ENCODE measurements around the gene PRKCA.

DNA sequence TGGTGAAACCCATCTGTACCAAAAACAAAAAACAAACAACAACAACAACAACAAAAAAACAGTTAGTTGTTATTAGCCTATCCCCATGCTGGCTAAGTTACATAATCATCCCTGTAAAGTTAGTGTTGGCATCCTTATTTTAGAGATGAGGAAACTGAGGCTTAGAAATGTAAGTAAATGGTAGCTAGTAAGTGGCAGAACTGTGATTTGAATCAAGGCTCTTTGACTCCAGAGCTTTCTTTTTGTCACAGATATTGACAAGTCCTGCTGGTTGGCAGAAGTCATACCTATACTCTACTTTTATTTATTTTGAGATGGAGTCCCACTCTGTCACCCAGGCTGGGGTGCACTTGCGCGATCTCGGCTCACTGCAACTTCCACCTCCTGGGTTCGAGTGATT lies 42.1 kb downstream of the PRKCA start:
- TF ChIP-seq ISL1 (CRISPR knock-in tag; IDR thresholded peaks at IDR 0.05): no peak
- no peak for TF ChIP-seq ZNF8 (CRISPR knock-in tag; IDR thresholded peaks at IDR 0.05)
- TF ChIP-seq ZNF70 (CRISPR knock-in tag; IDR thresholded peaks at IDR 0.05): no peak
